ENCODE data around the gene CCDC88C.
"Not testable (repeated sequence)": the region's sequence is repeated elsewhere in the genome, so short reads cannot be mapped to it uniquely, and the experiment has no call there.

Gene CCDC88C

DNA sequence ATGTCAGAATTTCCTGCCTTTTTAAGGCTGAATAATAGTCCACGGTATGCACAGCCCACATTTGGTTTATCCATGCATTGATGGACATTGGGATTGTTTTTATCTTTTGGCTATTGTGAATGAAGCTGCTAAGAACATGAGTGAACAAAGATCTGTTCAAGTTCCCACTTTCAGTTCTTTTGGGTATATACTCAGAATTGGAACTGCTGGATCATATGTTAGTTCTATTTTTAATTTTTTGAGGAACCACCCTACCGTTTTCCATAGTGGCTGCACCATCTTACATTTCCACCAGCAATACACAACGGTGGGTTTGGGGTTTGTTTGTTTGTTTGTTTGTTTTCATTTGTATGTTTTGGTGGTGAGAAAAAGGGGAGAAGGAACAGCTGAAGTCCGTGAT, 179.5 kb downstream of the CCDC88C start:
- no peak for DNase-seq

DNA sequence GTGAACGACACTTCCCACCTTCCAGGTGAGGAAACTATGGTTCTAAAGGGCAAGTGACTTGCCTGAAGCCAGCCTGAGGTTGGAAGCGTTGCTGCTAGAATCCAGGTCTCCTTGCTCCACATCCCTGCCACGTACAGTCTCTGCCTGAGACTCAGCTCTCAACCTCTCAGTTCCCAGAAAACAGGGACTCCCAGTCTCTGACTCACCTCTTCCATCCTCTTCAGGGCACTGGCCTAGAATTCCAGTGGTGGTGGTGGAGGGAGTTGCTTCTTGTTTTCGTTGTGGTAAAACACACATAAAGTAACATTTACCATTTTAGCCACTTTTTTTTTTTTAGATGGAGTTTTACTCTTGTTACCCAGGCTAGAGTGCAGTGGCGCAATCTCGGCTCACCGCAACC, 180.4 kb downstream of the CCDC88C start:
- peak; percentile 51 for DNase-seq

- no peak for DNase-seq
Observed at GRCh38 chr14:91235841-91236240, 181.8 kb downstream of the CCDC88C start.

DNA sequence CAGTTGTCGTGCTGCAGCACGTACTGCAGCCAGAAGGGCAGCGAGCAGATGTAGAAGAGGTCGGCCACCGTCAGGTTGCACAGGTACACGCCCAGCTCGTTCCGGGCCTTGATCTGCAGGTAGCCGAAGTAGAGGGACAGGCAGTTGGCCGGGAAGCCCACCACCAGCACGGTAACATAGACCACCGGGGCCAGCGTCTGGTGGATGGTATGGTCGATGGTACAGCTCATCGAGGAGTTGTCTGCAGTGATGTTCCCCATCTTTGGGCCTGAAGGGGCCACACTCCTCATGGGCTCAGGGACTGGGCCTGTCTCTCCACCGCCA, 182.9 kb downstream of the CCDC88C start:
- no peak for DNase-seq

- no peak for DNase-seq
Observed at GRCh38 chr14:91233936-91234790, 183.5 kb downstream of the CCDC88C start.

GRCh38 chr14:91232603-91233002, 185.0 kb downstream of the CCDC88C start:
- no peak for DNase-seq

DNA sequence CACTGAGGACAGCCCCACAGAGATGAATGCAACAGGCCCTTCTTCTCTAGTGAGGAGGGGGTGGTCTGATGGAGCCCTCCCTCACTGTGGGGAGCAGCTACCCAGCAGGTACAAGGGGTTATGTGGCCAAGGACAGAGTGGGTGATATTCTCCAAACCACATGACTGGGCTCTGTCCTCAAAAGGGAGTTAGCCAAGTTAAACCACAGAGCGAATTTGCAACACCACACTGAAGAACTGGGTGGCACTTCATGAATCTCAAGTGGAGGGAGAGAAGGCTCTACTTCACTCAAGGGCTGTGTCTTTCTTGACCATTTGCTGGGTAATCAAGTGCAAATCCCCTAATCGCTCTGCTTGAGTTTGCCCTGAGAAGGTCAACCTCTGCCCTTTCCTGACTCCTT, 185.6 kb downstream of the CCDC88C start:
- DNase-seq = no peak

DNA sequence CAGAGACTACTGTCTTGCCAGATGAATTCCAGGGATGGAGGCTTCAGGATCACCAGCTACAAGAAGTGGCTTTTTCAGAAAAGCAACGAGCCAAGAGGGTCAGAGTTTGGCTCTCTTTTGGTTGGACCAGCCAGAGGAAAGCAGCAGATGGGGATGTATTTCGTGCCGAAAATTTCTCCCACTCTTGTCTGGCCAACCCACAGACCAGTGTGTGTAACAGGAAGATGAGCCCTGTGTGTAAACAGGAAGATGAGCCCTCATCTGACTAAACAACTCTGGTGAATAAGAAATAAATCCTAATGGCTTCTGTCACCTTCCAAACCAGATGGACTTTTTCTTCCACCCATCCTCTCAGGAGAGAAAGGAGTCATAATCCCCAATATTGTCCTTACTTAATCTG, 186.2 kb downstream of the CCDC88C start:
- peak; percentile 58 for DNase-seq

- peak; percentile 70 for DNase-seq
Observed at GRCh38 chr14:91230397-91231035, 187.1 kb downstream of the CCDC88C start.

DNA sequence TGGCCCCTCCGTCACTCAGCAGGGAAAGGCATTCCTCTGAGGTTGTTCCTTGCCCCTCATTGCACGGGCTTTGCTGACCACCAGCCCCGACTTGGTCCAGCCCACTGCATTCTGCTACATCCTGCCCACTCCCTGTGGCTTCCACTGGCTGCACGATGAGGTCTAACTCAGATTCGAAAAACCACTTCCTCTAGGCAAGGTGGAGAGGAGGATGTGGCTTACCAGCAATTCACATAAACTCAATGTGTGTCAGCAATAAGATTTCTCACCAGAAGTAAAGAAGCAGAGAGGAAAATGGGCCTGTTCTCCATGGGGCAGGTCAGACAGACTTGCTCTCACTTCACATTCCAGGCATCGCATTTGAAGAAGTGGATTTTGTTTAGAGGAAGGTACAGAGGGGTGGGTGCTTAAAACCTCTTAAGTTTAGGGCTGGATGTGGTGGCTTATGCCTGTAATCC, 187.8 kb downstream of the CCDC88C start:
- DNase-seq = peak; percentile 59

DNA sequence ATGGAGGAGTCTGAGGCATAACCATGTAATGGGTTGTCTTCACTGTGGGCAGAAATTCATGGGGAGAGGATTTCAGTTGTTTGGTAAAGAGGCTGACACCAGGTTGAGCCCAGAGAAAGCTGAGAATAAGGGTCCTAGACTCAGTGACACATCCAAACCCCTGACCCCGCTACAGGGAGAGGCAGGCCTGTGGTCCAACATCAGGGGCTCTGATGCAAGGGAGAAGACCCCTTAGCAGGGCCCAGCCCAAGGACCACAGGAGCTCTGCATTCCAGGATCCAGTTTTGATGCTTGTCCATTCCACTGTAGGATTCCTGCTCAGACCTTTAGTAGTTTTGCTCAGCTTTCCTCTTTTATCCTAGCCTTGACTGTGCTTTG, 188.6 kb downstream of the CCDC88C start:
- DNase-seq = no peak

DNA sequence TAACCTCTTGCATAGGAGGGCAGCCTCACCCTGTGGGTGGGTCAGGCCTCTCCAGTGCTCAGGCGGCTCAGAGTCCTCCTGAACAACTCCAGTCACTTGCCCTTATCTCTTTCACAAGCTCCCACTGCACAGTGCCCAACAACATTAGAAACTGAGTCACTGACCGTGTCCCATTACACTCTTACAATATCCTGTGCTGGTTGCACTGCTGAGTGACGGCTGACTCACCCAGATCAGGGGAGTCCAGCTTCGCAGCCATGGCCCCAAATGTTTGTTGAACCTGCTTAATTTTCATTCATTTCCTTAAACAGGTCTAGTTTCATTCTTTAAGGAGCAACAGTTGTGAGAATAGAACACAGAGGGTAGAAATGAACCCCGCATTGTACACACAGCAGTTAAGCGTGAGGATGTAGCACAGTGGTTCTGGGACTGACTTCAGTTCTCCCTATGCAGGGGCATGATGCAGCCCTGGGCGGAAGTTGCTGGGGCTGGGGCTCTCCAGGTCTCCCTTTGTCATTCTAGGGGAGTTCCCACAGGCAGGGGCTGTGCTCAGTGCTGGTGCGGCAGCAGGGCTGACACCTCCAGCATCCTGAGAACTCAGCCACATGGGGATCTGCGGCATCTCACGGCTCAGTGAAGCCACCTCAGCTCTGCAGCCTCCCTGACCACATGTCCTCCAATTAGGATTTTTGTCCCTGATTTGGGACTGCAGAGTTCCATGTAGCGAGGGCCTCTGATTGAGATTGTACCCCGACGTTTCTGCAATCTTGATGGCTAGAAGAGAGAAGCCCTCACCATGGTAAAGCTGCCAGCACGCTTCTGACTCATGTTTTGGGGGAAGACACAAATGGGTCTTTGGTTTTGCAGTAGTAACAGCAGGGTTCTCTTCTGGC, 189.3 kb downstream of the CCDC88C start:
- peak; percentile 73 for DNase-seq

DNA sequence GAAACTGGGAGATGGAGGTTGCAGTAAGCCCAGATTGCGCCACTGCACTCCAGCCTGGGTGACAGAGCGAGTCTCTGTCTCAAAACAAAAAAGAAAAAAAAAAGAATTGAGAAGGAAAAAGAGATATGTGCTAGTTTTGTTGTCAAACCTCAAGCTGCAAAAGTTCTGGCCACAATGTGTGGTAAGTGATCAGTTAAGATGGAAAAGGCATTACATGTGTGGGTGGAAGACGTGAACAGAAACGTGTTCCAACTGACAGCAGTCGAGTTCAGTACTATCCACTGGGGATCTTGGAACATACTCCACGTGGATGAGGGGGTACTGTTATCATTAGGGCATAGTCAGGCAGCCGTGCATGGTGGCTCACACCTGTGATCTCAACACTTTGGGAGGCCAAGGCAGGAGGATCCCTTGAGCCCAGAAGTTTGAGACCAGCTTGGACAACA, 190.4 kb downstream of the CCDC88C start:
- no peak for DNase-seq

- not testable (repeated sequence) for DNase-seq
Observed at GRCh38 chr14:91226360-91226759, 191.3 kb downstream of the CCDC88C start.

GRCh38 chr14:91225025-91225424, 192.6 kb downstream of the CCDC88C start:
- peak; percentile 64 for DNase-seq

DNA sequence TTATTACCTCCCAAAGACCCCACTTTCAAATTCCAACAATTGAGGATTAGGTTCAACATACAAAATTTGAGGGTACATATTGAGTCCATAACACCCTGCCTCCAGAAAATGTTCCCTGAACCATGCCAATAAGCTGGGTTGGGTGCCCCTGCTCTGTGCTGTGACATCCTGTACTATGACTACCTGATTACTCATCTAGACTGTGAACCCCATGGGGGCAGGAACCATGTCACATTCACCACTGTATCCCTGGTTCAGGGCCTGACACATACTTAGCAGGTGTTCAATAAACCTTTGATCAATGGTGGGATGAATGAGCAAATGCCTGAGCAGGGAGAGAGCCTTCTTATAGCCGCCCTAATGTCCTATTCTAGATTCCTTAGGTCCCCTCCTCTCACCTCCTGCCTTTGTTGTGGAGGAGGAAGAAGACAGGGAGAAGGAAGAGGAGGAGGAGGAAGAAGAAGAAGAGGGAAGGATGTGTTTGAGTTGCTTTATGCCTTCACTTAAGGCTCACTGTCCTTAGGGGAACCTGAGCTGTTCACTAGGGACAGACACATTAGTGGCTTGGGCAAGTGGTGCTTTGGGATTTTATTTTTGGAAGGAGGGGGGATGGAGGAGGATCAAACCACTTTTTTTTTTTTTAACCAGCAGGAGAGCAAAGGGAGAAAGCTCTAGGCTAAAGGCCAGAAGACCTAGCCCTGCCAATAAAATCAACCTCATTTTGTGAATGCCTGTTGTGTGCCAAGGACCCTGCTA, 194.4 kb downstream of the CCDC88C start:
- peak; percentile 24 for DNase-seq

All from HCEC 1CT (cell line).